Natural killer cell (primary cell): ENCODE data around the gene CDK14. TPM values are rescaled to one million over a fixed set of nuclear protein-coding genes. Genes with fewer than 3 reads are reported as not detected.

Source experiments
- ATAC-seq, 3 donors: fragments of 150-1000 bp in 2 of 3; fragments of 200-7000 bp in 1 of 3; cut with Tn5 transposase; 1 replicate in 1 of 3; 2 replicates in 2 of 3; pipeline ENCODE4 v1.10.0; 2021; ENCODE audit warnings: mild to moderate bottlenecking in 2 of 3, moderate library complexity in 2 of 3
- DNase-seq, 2 donors: peaks; one replicate each; pipeline versions ENCODE4 v3.0.0 to v3.0.0-alpha.2; 2013 to 2021; ENCODE audit warnings: mixed read lengths in 1 of 2
- H3K27ac ChIP-seq: one replicate; pipeline ENCODE4 v1.5.1; 2013; ENCODE audit warnings: mild to moderate bottlenecking, low read length
- H3K27me3 ChIP-seq: one replicate; pipeline ENCODE4 v1.6.1; 2013; ENCODE audit warnings: low read length; ENCODE audit not compliant: control insufficient read depth, insufficient read depth
- H3K36me3 ChIP-seq: one replicate; pipeline ENCODE4 v1.6.1; 2013; ENCODE audit warnings: low read length; ENCODE audit not compliant: control insufficient read depth, insufficient read depth
- H3K4me1 ChIP-seq: one replicate; pipeline ENCODE4 v1.6.1; 2013; ENCODE audit warnings: low read length; ENCODE audit not compliant: control insufficient read depth, insufficient read depth
- H3K4me3 ChIP-seq: one replicate; pipeline ENCODE4 v1.5.1; 2013; ENCODE audit warnings: low read length
- H3K9me3 ChIP-seq: one replicate; pipeline ENCODE4 v1.6.1; 2013; ENCODE audit warnings: low read length; ENCODE audit not compliant: control insufficient read depth, insufficient read depth
- H3K27ac Mint-ChIP-seq, 2 donors: one replicate each; pipeline ENCODE4 v1.8.0; 2022; ENCODE audit warnings: mild to moderate bottlenecking in 2 of 2, mixed read lengths in 2 of 2, moderate library complexity in 1 of 2
- H3K27me3 Mint-ChIP-seq, 2 donors: one replicate each; pipeline ENCODE4 v1.8.0; 2022; ENCODE audit warnings: low read depth in 2 of 2, mixed read lengths in 2 of 2
- H3K36me3 Mint-ChIP-seq: one replicate; pipeline ENCODE4 v1.8.0; 2022; ENCODE audit warnings: mixed read lengths
- H3K4me1 Mint-ChIP-seq, 2 donors: one replicate each; pipeline ENCODE4 v1.8.0; 2022; ENCODE audit warnings: mixed read lengths in 2 of 2
- H3K4me3 Mint-ChIP-seq: one replicate; pipeline ENCODE4 v1.8.0; 2022; ENCODE audit warnings: mild to moderate bottlenecking, moderate library complexity, mixed read lengths
- H3K9me3 Mint-ChIP-seq, 2 donors: one replicate each; pipeline ENCODE4 v1.8.0; 2022; ENCODE audit warnings: mixed read lengths in 2 of 2
- CTCF ChIP-seq: fragments of 200-600 bp; IDR thresholded peaks from one replicate; pipeline ENCODE4 v1.8.0; 2022; ENCODE audit warnings: antibody characterized with exemption
- WGBS: methylation state at CpG from one replicate; pipeline ENCODE4 v1.1.7; 2013; ENCODE audit warnings: missing lambda C conversion rate; ENCODE audit not compliant: insufficient coverage; 5-methylcytosine and 5-hydroxymethylcytosine counted together
- intact Hi-C: fragments of 100-400 bp; cut with micrococcal nuclease; formaldehyde crosslinking; loops from one replicate; pipeline ENCODE4 v1.14.2; 2022
- total RNA-seq, 4 donors: library from RNA; stranded (reverse); fragments of 120-200 nt in 1 of 4; gene quantifications; one replicate each; pipeline versions ENCODE4 v1.2.3 to v1.2.4, GENCODE V29; 2013 to 2022

Gene CDK14
- total RNA-seq, 3 donors from 2014 or later (not counting 1 experiment from before 2014, with no cell fraction given), result 1.2 to 12.5 (median 1.9) TPM

GRCh38 chr7:91089382-91089963 lies 493.4 kb downstream of the CDK14 start:
- DNase-seq (peak in 1 of 2 donors; percentile 60), ATAC-seq (no peak)
- Histone ChIP-seq H3K4me3 (no peak overlapping the region), H3K9me3 (no peaks in the 10 kb centered on the region), H3K4me1 (no peaks in the 10 kb centered on the region), H3K36me3 (no peaks in the 10 kb centered on the region), H3K27ac (no peak overlapping the region), H3K27me3 (no peaks in the 10 kb centered on the region)
- Mint-ChIP-seq H3K27ac (no peak overlapping the region), H3K4me3 (no peak overlapping the region), H3K36me3 (no peaks in the 10 kb centered on the region), H3K9me3 (peaks cover 0 to 2% of the 10 kb centered on the region in 2 donors), H3K4me1 (peaks cover 4% of the 10 kb centered on the region in 2 donors), H3K27me3 (no peaks in the 10 kb centered on the region)
- 8% methylated on average over 1 of the region's 5 CpGs for WGBS
- peak; percentile 31 for TF ChIP-seq CTCF
- intact Hi-C loops, result no loop called here

GRCh38 chr7:91090684-91091083 lies 494.6 kb downstream of the CDK14 start:
- ATAC-seq, result no peak
- no peaks in the 10 kb centered on the region for H3K9me3 ChIP-seq
- no peaks in the 10 kb centered on the region for H3K36me3 Mint-ChIP-seq
- H3K27me3 Mint-ChIP-seq, result no peaks in the 10 kb centered on the region
- H3K27me3 ChIP-seq, result no peaks in the 10 kb centered on the region
- no peaks in the 10 kb centered on the region for H3K36me3 ChIP-seq
- no peak overlapping the region for H3K27ac Mint-ChIP-seq
- no peak overlapping the region for H3K4me3 Mint-ChIP-seq
- H3K4me1 ChIP-seq, result no peaks in the 10 kb centered on the region
- 94% methylated on average over 7 of the region's 7 CpGs for WGBS
- intact Hi-C loops, result no loop called here
- H3K9me3 Mint-ChIP-seq, result peaks cover 0 to 2% of the 10 kb centered on the region in 2 donors
- TF ChIP-seq CTCF, result no peak
- H3K27ac ChIP-seq, result no peak overlapping the region
- DNase-seq, result no peak
- H3K4me3 ChIP-seq, result no peak overlapping the region
- no peaks in the 10 kb centered on the region for H3K4me1 Mint-ChIP-seq

- Mint-ChIP-seq H3K36me3 (no peaks in the 10 kb centered on the region), H3K9me3 (no peaks in the 10 kb centered on the region), H3K27ac (no peak overlapping the region), H3K27me3 (no peaks in the 10 kb centered on the region), H3K4me1 (no peaks in the 10 kb centered on the region), H3K4me3 (no peak overlapping the region)
- no peaks in the 10 kb centered on the region for H3K27me3 ChIP-seq
- intact Hi-C loops, result no loop called here
- DNase-seq, result no peak
- no peak overlapping the region for H3K27ac ChIP-seq
- H3K36me3 ChIP-seq, result no peaks in the 10 kb centered on the region
- no peak overlapping the region for H3K4me3 ChIP-seq
- 94% methylated on average over 2 of the region's 4 CpGs for WGBS
- no peak for ATAC-seq
- no peak for TF ChIP-seq CTCF
- no peaks in the 10 kb centered on the region for H3K9me3 ChIP-seq
- H3K4me1 ChIP-seq, result no peaks in the 10 kb centered on the region
Measured at GRCh38 chr7:91091631-91092030, 495.5 kb downstream of the CDK14 start.

- H3K36me3 ChIP-seq, result no peaks in the 10 kb centered on the region
- Mint-ChIP-seq H3K9me3 (no peaks in the 10 kb centered on the region), H3K27me3 (no peaks in the 10 kb centered on the region), H3K27ac (no peak overlapping the region), H3K4me1 (no peaks in the 10 kb centered on the region), H3K36me3 (no peaks in the 10 kb centered on the region), H3K4me3 (no peak overlapping the region)
- no peaks in the 10 kb centered on the region for H3K9me3 ChIP-seq
- H3K4me3 ChIP-seq, result no peak overlapping the region
- no peak overlapping the region for H3K27ac ChIP-seq
- TF ChIP-seq CTCF, result no peak
- no peaks in the 10 kb centered on the region for H3K4me1 ChIP-seq
- H3K27me3 ChIP-seq, result no peaks in the 10 kb centered on the region
- WGBS, result 97% methylated on average over 3 of the region's 3 CpGs
- ATAC-seq (no peak), DNase-seq (no peak)
- intact Hi-C loops, result no loop called here
Measured at GRCh38 chr7:91093181-91093580, 497.1 kb downstream of the CDK14 start.
